Midbrain (tissue), 1 donor: ENCODE results near the gene TRMT10B.
"Not testable (repeated sequence)": the region's sequence is repeated elsewhere in the genome, so short reads cannot be mapped to it uniquely, and the experiment has no call there.

ENCODE experiments used
- DNase-seq: peaks from one replicate; lab custom pipeline; 2025; lab: John Stamatoyannopoulos, UW

TRMT10B gene

DNA sequence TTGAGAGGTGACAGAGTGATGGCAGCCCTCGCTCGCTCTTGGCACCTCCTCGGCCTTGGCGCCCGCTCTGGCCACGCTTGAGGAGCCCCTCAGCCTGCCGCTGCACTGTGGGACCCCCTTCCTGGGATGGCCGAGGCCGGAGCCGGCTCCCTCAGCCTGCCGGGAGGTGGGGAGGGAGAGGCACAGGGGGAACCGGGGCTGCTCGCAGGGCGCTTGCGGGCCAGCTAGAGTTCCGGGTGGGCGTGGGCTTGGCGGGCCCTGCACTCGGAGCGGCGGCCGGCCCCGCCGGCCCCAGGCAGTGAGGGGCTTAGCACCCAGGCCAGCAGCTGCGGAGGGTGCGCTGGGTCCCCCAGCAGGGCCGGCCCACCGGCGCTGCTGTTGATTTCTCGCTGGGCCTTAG is 1.9 kb upstream of the TRMT10B start:
- not testable (repeated sequence) for DNase-seq

GRCh38 chr9:37752112-37752511 is 1.5 kb upstream of the TRMT10B start:
- not testable (repeated sequence) for DNase-seq

DNA sequence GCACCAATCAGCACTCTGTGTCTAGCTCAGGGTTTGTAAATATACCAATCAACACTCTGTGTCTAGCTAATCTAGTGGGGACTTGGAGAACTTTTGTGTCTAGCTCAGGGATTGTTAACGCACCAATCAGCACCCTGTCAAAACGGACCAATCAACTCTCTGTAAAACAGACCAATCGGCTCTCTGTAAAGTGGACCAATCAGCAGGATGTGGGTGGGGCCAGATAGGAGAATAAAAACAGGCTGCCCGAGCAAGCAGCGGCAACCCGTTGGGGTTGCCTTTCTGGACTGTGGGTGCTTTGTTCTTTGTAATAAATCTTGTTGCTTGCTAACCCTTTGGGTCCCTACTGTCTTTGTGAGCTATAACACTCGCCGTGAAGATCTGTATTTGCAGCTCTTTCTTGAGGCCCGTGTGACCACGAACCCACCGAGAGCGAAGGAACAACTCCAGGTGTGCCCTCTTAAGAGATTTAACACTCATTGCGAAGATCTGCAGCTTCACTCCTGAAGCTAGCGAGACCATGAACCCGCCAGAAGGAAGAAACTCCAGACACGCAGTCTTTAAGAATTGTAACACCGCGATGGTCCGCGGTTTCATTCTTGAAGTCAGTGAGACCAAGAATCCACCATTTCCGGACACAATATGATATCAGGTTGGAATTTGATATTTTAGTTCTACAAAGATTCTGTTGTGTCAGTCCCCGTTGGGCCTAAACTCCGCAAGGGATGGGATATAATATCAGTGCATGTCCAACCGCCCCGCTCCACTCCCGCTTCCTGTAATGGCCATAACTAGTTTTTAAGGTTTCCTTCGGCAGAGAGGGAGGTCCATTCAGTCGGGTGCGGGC is 740 bp upstream of the TRMT10B start:
- DNase-seq, result no peak

DNA sequence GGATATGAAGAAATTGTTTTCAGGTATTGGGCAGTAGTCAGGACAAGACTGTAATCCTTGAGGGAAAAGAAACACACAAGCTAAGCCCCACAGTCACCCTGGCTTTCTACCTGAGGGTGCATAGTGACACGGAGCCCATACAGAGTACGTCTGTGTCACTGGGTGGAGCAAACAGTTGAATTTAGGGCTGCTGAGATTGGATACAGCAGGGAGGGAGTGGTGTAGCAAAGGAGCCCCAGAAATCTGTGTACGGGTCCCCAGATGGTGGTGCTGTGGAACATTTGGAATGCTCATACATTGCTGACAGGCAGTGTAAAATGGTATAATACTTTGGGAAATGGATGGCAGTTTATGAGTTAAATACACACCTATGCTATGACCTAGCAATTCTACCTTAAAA is 5.1 kb downstream of the TRMT10B start:
- no peak for DNase-seq

DNA sequence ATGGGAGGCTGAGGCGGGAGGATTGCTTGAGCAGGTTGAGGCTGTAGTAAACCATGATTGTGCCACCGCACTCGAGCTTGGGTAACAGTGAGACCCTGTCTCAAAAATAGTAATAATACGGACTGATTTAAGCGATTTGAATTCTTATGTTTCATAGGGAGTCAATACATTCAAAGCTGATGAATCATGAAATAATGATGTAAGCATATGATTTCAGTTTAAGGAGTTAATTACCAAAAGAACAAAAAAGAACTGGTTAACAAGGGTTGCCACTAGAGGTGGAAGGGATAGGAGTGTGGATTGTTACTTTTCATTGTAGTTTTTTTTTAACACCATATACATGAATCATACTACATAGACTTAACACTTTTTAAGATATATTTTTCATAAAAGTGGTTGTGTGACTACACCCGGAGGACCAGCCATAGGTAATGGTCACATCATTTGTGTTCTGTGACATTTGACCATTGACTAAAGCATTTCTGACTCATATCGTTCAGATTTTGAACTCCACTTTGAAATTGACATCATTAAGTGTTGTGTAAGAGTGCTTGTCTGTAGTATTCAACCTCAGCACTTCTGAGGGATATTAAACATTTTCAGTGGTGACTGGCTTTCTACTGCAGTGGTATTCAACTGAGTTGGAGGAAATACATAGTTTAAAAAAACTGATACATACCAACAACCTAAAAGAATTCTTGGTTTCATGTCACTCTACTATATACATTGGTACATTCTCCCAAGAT is 7.0 kb downstream of the TRMT10B start:
- DNase-seq, result no peak

DNA sequence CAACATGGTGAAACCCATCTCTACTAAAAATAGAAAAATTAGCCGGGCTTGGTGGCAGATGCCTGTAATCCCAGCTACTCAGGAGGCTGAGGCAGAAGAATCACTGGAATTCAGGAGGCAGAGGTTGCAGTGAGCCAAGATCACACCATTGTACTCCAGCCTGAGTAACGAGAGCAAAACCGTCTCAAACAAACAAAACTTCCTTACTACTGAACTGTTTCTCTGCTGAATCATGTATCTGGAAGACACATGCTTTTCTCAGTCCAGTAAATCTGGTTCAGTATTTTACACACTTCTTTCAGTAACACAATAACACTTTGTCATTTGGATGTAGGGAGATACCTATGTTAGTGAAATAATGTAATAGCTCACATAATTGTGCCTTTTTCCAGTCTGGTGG is 7.9 kb downstream of the TRMT10B start:
- no peak for DNase-seq

- not testable (repeated sequence) for DNase-seq
Observed at GRCh38 chr9:37765263-37765662, 11.7 kb downstream of the TRMT10B start.

DNA sequence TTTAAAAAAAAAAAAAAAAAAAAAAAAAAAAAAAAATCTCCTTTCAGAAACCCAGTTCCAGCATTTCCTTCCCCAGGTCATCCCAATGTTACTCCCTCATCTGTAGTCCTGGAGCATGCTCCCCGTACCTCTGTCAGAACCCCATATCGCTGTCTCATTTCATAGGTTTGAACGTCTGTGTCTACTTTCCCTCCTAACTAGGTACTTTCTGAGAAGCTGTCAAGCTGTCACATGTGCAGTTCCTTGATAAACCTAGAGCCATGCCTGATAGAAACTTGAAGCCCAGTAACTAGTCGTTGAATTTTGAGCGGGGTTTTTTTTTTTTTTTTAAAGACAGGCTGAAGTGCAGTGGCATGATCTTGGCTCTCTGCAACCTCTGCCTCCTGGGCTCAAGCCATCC is 15.7 kb downstream of the TRMT10B start:
- no peak for DNase-seq

- no peak for DNase-seq
Observed at GRCh38 chr9:37769995-37770394, 16.4 kb downstream of the TRMT10B start.

GRCh38 chr9:37775216-37775919 is 21.8 kb downstream of the TRMT10B start:
- no peak for DNase-seq

DNA sequence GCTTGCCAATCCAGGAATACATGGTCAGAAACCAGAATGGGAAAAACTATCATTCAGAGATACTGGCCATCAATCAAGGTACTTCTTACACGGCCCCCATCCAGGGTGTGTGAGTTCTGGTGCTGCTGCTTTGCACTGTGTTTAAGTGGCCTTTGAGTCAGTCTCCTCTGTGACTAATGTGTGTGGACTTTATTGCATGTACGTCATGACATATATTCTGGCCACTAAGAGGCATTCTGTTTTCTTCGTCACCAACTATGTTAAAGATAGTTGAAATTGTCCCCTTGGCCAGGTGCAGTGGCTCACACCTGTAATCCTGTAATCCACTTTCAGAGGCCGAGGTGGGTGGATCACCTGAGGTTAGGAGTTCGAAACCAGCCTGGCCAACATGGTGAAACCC is 22.7 kb downstream of the TRMT10B start:
- no peak for DNase-seq

DNA sequence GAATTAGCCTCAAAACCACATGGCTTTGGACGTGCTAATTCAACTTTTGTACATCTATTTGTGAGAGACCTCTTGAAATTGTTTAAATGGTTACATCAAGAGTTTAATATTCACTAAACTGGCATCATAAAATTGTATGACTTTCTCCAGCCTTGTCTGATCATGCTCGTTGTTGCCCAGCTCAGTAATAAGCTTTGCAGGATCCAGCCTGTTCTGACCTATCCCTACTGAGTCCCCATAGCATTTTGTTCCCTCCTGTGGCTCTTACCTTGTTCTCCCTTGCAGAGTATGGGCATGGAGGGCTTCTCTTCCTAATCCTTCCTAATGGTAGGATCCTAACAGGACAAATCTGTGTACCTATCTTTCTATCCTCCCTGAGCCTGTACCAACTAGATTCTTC is 24.9 kb downstream of the TRMT10B start:
- DNase-seq, result no peak

DNA sequence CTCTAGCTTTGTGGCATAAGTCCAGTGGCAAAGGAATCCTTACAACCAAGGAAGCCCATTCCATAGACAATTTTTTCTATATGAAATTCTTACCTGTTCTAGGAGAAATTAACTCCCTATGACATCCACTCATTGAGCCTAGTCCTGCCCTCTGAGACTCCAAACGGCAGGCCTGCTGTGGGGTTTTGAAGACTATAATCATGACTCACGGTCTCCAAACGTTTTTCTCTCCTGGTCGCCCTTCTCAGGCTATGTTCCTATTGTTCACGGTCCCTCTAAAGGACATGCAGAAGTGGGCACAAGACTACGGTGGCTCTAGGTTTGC is 30.6 kb downstream of the TRMT10B start:
- DNase-seq, result no peak

GRCh38 chr9:37784616-37785483 is 31.2 kb downstream of the TRMT10B start, which contains the start of gene EXOSC3:
EXOSC3 (minus strand) TSS chr9:37785064; CDS start chr9:37785044, 20 bp downstream.
- peak; percentile 89 for DNase-seq

DNA sequence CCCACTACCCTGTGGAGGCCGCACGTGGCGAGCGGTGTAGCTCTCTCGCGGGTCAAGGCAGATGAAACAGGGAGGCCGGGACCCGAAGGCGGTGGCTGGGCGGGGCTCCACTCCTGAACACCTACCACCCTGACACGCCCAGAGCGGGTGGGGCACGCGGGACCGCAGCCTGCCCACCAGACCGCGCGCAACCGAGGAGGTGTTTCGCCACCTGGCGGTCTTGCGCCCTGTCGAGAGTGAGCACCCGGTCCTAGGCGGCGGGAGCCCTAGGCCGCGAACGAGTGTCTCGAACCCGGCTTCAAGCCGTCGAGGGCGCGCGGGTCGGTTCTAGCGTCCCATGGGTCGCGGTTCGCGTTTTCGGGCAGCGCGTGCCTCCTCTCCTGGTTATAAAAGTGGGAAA is 33.5 kb downstream of the TRMT10B start:
- DNase-seq, result no peak

DNA sequence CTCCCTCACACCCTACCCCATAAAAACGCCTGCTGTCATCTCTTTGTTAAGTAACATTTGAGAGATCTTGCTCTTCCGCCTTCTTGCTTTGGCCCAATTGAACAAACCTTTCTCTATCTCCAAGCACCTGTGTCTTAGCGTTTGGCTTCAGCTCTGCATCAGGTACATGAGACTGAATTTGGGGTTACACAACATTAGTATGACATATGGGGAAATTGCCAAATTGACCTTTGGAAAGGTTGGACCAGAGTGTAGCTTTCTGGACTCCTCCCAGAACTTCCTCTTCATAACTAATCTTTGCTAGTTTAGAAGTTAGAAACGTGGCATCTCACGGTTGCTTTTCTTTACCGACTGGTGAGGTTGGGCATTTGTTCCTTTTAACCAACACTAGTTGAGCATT is 34.7 kb downstream of the TRMT10B start:
- DNase-seq, result no peak

- no peak for DNase-seq
Observed at GRCh38 chr9:37790096-37790495, 36.5 kb downstream of the TRMT10B start.

GRCh38 chr9:37792122-37792521 is 38.5 kb downstream of the TRMT10B start:
- DNase-seq, result no peak

- no peak for DNase-seq
Observed at GRCh38 chr9:37796232-37796631, 42.6 kb downstream of the TRMT10B start.

GRCh38 chr9:37798677-37799076 is 45.1 kb downstream of the TRMT10B start:
- DNase-seq, result no peak

DNA sequence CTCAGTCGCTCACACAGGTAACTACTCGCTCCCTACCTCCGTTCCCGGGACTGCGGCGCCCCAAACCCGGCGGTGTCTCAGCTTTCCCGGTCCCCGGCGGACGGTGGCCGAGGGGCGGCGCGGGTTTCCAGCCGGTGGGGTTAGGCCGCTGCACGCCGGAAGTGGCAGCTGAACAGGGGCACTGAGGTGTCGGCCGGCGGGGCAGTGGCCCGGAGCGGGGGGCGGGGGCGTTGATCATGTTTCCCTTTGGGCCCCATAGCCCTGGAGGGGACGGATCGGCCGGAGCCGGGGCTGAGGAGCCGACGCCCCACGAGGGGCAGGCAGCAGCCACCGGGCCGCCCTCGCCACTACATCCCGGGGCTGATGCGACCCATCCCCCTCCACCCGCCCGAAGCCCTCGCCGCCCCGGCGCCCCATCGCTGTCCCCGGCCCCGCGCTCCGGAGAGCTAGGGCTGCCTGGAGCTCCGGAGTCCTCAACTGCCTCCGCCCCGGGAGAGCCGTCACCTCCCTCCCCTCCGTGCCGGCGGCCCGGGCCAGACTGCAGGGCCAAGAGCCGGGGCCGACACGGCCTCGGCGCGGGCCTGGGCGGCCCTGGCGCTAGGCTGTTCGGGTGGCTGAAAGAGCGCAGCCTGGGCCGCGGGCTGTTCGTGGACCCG is 47.2 kb downstream of the TRMT10B start, which contains the start of gene DCAF10:
TSS of gene DCAF10 (plus strand) at position 167 of the 656 bp plus-strand sequence. CDS start at position 237, 70 bp downstream.
- peak; percentile 88 for DNase-seq
